Hypothalamus (tissue), 51 donors: ENCODE data around the gene MYL5.
"Not testable (repeated sequence)": the region's sequence is repeated elsewhere in the genome, so short reads cannot be mapped to it uniquely, and the experiment has no call there.

ENCODE experiments used
- DNase-seq, 51 donors: peaks; one replicate each; lab custom pipeline; 2025; lab: John Stamatoyannopoulos, UW

Gene MYL5

DNA sequence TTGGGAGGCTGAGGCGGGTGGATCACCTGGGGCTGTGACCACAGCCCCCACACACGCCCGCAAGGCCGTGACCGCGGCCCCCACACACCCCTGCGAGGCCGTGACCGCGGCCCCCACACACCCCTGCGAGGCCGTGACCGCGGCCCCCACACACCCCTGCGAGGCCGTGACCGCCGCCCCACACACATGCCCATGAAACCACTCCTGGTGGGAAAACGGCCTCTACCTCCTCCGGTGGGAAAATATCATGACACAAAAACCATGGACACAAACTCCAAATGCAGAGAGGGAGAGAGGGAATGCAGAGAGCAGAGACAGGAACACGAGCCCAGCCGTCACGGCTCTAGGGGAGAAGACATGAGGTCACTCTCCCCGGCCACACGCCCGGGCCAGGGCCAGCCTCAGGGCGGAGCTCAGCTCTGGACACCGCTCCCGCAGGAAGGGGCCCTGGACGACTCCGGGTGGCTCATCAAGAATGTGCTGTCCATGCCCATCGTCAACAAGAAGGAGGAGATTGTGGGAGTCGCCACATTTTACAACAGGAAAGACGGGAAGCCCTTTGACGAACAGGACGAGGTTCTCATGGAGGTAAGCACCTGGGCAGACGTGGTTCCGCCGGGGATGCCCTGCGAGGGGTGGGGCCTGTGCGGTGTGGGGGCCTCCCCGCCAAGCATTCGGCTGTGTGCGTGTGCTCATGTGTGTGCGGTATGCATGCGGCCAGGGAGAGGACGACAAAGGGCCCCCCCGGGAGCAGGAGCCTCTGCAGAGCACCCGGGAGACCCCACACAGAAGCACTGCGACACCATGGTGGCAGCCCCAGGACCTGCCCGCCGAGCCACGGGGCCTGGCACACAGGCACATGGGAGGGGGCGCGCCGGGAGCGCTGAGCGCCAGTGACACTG is 17.7 kb upstream of the MYL5 start:
- DNase-seq, result peak in 5 of 51 donors; percentile 24 to 38 (median 30)

DNA sequence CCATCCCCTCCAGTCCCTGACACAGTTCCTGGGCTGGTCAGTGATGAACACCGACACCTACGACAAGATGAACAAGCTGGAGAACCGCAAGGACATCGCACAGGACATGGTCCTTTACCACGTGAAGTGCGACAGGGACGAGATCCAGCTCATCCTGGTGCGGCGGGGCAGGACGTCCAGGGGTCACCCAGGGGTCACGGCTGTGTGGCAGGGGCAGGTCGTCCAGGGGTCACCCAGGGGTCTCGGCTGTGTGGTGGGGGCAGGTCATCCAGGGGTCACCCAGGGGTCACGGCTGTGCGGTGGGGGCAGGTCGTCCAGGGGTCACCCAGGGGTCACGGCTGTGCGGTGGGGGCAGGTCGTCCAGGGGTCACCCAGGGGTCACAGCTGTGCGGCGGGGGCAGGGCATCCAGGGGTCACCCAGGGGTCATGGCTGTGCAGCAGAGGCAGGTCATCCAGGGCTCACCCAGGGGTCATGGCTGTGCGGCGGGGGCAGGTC is 17.0 kb upstream of the MYL5 start:
- DNase-seq, result no peak

DNA sequence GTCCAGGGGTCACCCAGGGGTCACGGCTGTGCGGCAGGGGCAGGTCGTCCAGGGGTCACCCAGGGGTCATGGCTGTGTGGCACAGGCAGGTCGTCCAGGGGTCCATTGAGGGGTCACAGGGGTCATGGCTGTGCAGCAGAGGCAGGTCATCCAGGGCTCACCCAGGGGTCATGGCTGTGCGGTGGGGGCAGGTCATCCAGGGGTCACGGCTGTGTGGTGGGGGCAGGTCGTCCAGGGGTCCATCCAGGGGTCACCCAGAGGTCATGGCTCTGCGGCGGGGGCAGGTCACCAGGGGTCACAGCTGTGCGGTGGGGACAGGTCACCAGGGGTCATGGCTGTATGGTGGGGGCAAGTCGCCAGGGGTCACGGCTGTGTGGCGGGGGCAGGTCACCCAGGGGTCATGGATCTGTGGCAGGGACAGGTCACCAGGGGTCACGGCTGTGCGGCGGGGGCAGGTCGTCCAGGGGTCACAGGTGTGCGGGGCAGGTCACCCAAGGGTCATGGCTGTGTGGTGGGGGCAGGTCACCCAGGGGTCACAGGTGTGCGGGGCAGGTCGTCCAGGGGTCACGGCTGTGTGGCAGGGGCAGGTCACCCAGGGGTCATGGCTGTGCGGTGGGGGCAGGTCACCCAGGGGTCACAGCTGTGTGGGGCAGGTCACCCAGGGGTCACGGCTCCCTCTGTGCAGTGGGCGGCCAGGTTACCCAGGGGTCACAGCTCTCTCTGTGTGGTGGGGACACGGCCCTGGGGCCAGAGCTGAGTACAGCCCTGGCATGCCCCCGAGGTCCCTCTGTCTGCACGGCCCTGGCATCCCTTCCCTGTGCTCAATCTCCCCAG is 16.3 kb upstream of the MYL5 start:
- DNase-seq, result no peak

DNA sequence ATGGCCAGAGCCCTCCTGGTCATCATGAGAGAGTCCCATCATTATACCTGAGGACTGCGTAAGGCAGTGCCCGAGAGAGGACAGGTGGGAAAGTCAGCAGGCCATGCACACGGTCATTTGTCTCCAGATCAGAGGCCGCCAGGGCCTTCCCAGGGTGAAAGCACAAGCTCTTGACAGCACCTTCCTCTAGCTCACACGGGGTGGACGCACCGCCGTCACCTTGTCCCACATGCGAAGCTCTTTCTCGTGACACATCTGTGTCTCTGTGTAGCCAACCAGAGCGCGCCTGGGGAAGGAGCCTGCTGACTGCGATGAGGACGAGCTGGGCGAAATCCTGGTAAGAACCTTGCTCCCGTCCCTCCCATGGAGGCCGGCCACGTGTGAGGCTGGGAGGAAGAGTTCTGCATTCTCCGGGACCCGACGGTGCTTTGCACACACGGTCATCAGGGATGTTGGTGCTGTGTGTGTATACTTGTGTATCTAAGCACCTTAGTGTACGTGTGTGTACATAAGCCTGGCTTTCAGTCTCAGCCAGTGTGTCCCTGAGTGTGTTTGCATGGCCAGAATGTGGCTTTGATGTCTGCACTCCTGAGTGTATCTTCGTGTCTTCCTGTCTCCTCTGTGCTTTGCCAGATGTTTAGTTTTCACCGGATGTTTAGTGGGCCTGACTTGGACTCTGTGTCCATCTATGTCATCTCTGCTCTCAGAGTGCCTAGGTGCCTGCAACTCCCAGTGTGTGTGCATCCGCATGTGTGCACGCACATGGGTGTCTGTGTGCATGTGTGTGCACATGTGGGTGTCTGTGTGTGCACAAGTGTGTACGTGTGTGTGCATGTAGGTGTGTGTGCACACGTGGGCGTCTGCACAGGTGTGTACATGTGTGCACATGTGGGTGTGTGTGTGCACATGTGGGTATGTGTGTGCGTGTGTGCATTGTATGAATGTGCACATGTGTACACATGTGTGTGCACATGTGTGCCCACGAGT is 15.4 kb upstream of the MYL5 start:
- no peak for DNase-seq

DNA sequence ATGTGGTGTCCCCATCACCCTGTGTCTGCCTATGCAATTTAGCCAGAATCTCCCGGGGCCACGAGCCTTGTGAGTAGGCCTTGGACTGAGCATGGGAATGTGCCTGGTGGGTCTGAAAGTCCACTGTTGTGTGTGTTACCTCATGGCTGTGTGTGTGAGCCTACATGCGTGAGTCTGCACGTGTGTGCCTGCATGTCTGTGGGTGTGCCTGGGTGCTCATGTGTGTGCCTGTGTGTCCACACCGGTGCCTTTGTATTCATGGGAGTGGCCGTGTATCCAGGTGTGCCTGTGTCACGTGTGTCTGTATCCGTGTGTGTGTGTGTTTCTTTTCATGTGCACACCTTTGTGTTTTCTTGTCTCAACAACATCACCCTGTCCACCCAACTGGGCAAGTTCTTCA is 14.5 kb upstream of the MYL5 start:
- no peak for DNase-seq

DNA sequence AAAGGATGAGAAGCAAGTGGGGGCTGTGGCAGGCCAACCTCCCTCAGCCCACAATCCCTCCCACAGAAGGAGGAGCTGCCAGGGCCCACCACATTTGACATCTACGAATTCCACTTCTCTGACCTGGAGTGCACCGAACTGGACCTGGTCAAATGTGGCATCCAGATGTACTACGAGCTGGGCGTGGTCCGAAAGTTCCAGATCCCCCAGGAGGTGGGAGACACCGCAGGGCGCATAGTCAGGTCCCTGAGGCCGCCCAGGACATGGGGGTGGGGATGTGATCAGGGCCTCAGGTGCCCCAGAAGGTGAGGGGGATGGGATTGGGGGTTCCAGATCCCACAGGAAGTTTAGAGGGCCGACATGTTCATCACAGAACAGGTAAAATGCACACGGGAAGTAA is 13.9 kb upstream of the MYL5 start:
- DNase-seq, result no peak

DNA sequence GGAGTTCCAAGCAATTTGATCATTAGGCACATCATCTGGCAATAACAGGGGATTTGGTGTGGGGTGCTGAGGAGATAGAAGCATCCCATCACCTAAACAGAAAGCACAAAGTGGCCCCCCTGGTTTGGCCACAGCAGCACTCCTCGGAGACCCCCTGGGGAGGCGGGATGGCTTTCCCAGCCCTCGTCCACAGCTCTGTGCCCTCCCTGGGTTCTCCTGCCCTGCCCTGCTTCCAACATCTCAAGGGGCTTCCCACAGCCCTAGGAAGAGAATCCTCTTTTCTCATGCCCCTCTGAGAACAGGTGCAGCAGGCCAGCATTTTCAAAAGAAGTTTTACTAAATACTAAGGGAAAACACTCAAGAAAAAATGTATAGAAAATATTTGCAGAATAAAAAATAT is 13.1 kb upstream of the MYL5 start:
- DNase-seq, result no peak

DNA sequence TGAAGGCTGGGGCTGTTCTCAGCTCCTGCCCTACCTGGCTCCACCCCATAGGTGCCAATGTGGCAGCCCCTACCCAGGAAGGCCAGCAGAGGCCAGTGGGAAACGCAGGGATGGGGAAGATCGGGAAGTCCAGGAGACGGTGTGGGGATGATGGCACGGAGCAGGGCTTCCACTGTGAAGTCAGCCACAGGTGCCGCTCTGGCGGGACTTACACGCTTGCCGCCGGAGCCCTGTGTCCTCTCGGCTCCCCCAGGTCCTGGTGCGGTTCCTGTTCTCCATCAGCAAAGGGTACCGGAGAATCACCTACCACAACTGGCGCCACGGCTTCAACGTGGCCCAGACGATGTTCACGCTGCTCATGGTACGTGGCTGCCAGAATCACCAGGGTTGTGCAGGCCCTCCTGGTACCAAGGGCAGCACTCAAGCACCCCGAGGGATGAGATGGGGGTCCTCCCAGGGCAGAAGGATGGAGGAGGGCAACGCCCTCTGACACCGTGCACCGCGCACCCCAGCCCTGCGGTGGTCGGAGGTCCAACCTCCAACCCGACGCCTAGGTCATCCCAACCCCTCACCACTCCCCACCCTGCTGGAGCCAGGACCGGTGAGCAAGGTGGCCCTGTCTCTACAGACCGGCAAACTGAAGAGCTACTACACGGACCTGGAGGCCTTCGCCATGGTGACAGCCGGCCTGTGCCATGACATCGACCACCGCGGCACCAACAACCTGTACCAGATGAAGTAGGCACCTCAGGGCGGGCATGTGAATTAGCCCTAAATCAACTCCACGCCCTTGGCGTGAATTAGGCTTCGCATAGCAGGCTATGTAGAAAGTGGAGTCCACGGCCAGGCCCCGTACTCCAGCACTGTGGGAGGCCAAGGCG is 12.2 kb upstream of the MYL5 start:
- no peak for DNase-seq

DNA sequence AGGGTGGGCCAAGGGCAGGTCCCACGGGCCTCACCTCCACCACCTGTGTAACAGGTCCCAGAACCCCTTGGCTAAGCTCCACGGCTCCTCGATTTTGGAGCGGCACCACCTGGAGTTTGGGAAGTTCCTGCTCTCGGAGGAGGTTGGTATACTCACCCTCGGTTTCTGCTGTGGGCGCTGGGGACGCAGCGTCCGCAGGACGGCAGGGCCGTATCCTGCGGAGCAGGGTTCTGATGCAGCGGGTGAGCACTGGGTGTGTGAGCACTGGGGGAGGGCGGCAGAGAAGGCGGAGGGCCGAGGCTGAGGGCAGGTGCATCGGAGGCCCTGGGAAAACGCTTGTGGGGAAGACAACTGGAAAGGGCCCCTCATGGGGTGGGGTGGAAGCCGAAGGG is 11.3 kb upstream of the MYL5 start:
- no peak for DNase-seq

DNA sequence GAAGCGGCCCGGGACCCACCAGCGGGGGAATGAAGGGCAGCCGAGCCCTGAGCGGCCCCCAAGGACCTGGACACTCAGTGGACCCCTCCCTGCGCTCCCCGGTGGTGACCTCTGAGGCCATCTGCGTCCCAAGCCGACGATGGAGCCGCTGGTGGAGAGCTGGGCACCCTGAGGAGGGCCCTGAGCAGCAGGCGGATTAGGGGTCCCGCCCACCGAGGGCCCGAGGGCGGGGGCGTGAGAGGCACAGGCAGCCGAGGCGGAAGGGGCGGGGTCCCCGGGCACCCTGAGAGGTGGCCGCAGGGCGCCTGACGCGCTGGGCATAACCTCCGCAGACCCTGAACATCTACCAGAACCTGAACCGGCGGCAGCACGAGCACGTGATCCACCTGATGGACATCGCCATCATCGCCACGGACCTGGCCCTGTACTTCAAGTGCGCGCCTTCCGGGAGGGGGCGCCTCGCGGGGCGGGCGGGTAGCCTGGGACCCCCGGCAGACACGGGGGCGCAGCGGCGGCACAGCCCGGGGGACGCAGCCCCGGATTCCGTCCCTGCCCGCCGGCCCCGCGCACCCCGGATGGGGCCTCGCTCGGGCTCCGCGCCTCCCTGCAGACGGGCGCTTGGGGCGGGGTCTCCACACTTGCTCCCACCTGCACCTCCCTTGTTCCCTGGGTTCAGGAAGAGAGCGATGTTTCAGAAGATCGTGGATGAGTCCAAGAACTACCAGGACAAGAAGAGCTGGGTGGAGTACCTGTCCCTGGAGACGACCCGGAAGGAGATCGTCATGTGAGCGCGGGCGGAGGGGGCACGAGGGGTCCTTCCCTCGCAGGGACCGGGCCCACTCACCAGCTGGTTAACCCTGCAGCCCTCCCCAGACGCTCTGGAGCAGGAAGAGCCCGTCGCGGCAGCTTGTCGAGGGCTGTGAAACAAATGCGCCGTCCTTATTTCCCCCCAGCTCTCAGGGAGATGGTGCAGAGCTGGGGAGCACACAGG is 10.6 kb upstream of the MYL5 start:
- DNase-seq, result peak in 28 of 51 donors; percentile 18 to 63 (median 42)

DNA sequence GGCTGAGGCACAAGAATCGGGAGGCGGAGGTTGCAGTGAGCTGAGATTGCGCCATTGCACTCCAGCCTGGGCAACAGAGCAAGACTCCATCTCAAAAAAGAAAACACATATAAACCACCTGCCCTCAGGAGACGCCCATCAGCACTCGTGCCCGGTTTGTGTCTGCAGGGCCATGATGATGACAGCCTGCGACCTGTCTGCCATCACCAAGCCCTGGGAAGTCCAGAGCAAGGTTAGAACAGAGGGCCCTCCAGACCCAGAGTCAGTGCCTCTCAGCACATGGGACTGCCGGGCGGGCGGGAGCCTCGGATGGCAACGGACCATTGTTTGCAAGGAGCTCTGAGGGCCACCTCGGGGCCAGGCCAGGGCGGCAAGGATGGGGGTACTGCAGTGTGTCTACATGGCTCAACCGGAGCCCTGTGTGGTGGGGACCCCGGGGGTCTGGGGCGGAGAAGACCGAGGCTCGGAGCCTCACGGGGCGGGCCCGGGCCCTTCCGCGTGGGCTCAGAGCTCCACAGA is 9.6 kb upstream of the MYL5 start:
- DNase-seq, result no peak

DNA sequence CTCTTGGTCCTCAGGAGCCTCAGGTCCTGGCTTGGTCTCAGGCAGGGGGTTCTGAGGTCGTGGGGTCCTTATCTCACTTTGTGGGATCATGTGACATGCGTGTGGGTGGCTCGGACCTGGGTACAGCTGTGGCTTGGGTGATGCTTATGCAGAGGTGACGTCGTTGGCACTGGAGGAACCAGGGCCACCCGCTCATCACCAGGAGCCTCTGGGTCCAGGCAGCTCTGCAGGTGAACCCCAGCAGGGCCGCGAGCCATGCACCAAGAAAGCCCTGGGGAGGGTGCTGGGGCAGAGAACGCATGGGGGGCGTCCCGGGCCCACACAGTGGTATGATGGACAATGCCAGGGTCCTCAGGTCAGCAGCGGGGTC is 9.0 kb upstream of the MYL5 start:
- DNase-seq, result no peak

DNA sequence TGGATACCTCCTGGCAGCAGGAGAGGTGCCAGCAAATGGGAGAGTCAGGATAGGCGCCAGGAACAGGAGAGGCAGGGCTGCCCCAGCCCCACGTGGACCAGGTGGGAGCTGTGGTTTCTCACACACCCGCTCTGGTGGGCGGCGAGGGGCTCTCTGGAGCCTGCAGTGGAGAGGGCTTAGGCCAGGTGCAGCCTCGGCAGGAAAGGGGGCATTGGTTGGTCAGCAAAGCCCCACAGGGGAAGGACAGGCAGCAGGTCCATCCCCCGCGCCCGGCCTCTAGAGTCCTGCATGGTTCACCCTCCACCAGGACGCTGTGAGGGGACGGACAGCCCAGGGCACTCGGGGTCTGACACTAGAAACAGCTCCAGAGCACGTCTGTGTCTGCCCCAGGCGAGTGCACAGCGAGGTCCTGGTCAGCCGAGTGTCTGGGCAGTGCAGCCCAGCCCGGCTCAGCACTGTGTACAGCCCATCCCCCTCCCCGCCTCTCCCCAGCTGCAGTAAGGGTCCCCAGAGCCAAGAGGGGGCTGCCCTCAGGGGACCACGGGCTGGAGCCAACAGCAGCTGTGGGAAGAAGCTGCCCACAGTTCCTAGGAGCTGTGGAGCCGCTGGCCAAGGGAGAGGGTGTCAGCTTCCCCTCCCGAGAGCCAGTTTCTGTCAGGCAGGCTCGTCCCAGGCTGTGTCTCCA is 8.4 kb upstream of the MYL5 start:
- peak in 9 of 51 donors; percentile 28 to 58 (median 36) for DNase-seq

DNA sequence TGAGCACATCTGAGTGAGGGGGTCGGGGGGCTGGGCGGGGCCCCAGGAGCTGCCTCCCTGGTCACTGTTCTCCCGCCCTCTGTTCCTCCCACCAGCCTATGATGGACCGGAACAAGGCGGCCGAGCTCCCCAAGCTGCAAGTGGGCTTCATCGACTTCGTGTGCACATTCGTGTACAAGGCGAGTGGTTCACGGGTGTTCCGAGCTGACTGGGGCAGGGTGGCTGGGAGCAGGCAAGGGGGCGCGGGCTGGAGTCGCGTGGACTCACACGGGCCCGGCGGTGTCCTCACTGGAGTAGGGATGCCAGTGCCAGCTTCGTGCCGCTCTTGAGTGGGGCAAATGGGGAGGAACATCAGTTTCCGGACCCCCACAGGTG is 7.9 kb upstream of the MYL5 start:
- DNase-seq, result no peak

DNA sequence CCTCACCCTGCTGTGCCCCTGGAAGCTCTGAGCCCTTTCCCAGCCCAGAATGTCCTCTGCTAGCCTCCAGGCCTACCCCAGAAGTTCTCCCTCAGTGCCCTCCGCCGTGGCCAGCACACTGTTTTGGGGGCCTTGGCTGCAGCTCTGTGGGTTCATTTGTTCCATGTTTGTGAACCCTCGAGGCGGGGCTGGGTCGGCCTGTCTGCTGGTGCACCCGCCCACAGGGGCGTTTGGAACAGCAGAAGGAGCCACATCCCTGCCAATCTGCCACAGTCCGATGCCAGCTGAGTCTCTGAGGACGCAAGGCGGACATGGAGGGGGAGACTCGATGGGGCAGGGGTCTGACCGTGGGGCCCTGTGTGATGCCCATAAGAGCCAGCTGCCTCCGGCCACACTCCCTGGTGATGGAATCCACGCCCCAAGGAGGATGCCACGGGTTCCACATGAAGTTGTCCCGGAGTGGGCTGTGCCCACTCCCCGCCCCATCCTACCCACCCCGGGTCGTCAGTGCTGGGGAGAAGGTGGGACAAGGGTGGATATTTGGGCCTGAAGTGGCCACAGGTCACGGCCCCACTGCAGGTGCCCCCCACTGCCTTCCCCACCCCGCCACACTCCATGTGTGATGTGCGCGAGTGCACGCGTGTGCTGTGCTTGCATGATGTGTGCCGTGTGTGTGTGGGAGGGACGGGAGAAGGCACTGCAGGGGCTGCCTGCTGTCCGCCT is 7.4 kb upstream of the MYL5 start:
- DNase-seq, result no peak

DNA sequence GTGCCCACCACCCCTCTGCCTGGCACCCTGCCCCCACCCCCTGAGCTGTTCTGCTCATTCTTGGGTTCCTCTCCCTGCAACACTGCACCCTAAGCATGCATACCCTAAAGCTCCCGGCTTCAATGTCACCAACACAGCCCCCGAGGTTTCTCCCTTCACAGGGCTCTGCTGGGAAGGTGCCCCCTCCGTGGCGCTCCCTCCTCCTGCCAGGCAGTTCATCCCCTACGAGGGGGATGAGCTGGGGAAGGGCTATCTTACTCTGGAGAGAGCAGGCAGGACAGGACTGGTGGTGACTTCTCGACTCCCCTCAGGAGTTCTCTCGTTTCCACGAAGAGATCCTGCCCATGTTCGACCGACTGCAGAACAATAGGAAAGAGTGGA is 6.8 kb upstream of the MYL5 start:
- DNase-seq, result no peak

DNA sequence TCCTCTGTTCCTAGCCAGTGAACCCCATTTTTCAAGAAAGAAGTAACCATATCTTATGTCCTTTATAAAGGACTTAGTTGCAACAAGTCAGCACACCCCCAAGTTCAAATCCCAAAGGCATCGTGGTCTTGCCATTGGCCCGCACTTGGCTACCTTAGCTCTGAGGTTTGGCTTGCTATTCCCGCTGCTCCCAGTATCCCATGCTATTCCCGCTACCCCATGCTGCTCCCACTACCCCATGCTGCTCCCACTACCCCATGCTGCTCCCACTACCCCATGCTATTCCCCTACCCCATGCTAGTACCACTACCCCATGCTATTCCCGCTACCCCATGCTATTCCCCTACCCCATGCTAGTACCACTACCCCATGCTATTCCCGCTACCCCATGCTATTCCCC is 6.1 kb upstream of the MYL5 start:
- DNase-seq, result not testable (repeated sequence)
